Measurements from ENCODE around the gene RABEP2.

GRCh38 chr16:28935924-28936783, 11.1 kb upstream of the RABEP2 start:
- no peak for TF ChIP-seq CTCF (IDR thresholded peaks at IDR 0.05)
- no peak for TF ChIP-seq POLR2A (IDR thresholded peaks at IDR 0.05)
